B cell (primary cell): ENCODE data around the gene ECT2. TPM values are rescaled to one million over a fixed set of nuclear protein-coding genes. Genes with fewer than 3 reads are reported as not detected.

Experiments
- ATAC-seq: fragments of 200-7000 bp; cut with Tn5 transposase; one replicate; pipeline ENCODE4 v1.10.0; 2021; ENCODE audit warnings: low read depth, mild to moderate bottlenecking, moderate number of reproducible peaks, moderate library complexity
- CTCF ChIA-PET: fragments of 350-600 bp; sonication (Branson Sonifier 250); formaldehyde crosslinking; loops from one replicate; lab custom pipeline; 2021; ENCODE audit warnings: antibody characterized with exemption, inconsistent platforms; lab: Charles Lee
- POLR2A ChIA-PET: fragments of 350-600 bp; sonication (Branson Sonifier 250); formaldehyde crosslinking; loops from one replicate; lab custom pipeline; 2021; ENCODE audit warnings: antibody characterized with exemption; lab: Charles Lee
- DNase-seq: peaks from one replicate; pipeline ENCODE4 v3.0.0; 2013
- H2AFZ ChIP-seq: 2 replicates; pipeline ENCODE4 v1.6.1; 2012; ENCODE audit warnings: mild to moderate bottlenecking, low read depth, low read length; ENCODE audit not compliant: insufficient read depth, poor library complexity, severe bottlenecking
- H3K27ac ChIP-seq, 2 donors: 1 replicate in 1 of 2; 2 replicates in 1 of 2; pipeline ENCODE4 v1.5.1; 2012 to 2013; ENCODE audit warnings: low read length in 2 of 2, mild to moderate bottlenecking in 2 of 2, moderate library complexity in 1 of 2
- H3K27me3 ChIP-seq, 4 experiments: fragments of 200-600 bp in 1 of 4; sonication (generic) in 1 of 4; replicated peaks in 1 of 4; 1 replicate in 2 of 4; 2 replicates in 2 of 4; pipeline versions ENCODE4 v1.6.1 to v1.7.0; 2013 to 2016; ENCODE audit warnings: low read length in 3 of 4, mild to moderate bottlenecking in 2 of 4, mixed read lengths in 1 of 4, moderate library complexity in 1 of 4; ENCODE audit not compliant: insufficient read depth in 4 of 4, control insufficient read depth in 3 of 4; ENCODE audit errors: control extremely low read depth in 1 of 4
- H3K36me3 ChIP-seq, 2 experiments: replicated peaks in 1 of 2; 1 replicate in 1 of 2; 2 replicates in 1 of 2; pipeline versions ENCODE4 v1.6.1 to v1.7.1; 2013; ENCODE audit warnings: low read length in 1 of 2; ENCODE audit not compliant: insufficient read depth in 2 of 2, control insufficient read depth in 1 of 2; ENCODE audit errors: control extremely low read depth in 1 of 2, extremely low read depth in 1 of 2
- H3K4me1 ChIP-seq, 2 donors: fragments of 200-600 bp in 1 of 2; sonication (generic) in 1 of 2; 1 replicate in 1 of 2; 2 replicates in 1 of 2; pipeline versions ENCODE4 v1.5.1 to v1.6.1; 2013 to 2017; ENCODE audit warnings: low read length in 2 of 2; ENCODE audit not compliant: control insufficient read depth in 2 of 2, insufficient read depth in 2 of 2
- H3K4me2 ChIP-seq: replicated peaks from 2 replicates; pipeline ENCODE3; 2012; ENCODE audit warnings: mild to moderate bottlenecking, low read depth, low read length; ENCODE audit not compliant: poor library complexity, severe bottlenecking
- H3K4me3 ChIP-seq, 5 experiments: fragments of 200-600 bp in 1 of 5; sonication (generic) in 1 of 5; 1 replicate in 3 of 5; 2 replicates in 2 of 5; pipeline versions ENCODE4 v1.5.1 to v1.7.0; 2011 to 2016; ENCODE audit warnings: low read length in 4 of 5, mild to moderate bottlenecking in 4 of 5, low read depth in 2 of 5, control low read depth in 1 of 5, moderate library complexity in 1 of 5; ENCODE audit not compliant: insufficient read depth in 1 of 5; ENCODE audit errors: control extremely low read depth in 1 of 5, extremely low read depth in 1 of 5
- H3K79me2 ChIP-seq: fragments of 200-600 bp; sonication (generic); one replicate; pipeline ENCODE4 v1.6.0; 2016; ENCODE audit warnings: low read length; ENCODE audit not compliant: control insufficient read depth, insufficient read depth
- H3K9ac ChIP-seq: fragments of 200-600 bp; sonication (generic); 2 replicates; pipeline ENCODE4 v1.6.1; 2017; ENCODE audit warnings: mild to moderate bottlenecking, low read length, moderate library complexity
- H3K9me3 ChIP-seq, 3 donors: one replicate each; pipeline versions ENCODE4 v1.6.1 to v1.7.1; 2013; ENCODE audit warnings: low read length in 2 of 3; ENCODE audit not compliant: control insufficient read depth in 2 of 3, insufficient read depth in 1 of 3; ENCODE audit errors: control extremely low read depth in 1 of 3
- H4K20me1 ChIP-seq: 2 replicates; pipeline ENCODE4 v1.6.0; 2012; ENCODE audit warnings: mild to moderate bottlenecking, low read length; ENCODE audit not compliant: insufficient read depth, control insufficient read depth, poor library complexity, severe bottlenecking
- H3K27ac Mint-ChIP-seq: one replicate; pipeline ENCODE4 v1.8.0; 2021; ENCODE audit warnings: mixed read lengths
- H3K27me3 Mint-ChIP-seq: one replicate; pipeline ENCODE4 v1.8.0; 2021; ENCODE audit warnings: mixed read lengths
- H3K4me1 Mint-ChIP-seq: one replicate; pipeline ENCODE4 v1.8.0; 2021; ENCODE audit warnings: mixed read lengths
- H3K4me3 Mint-ChIP-seq: one replicate; pipeline ENCODE4 v1.8.0; 2021; ENCODE audit warnings: mixed read lengths
- H3K9me3 Mint-ChIP-seq: one replicate; pipeline ENCODE4 v1.8.0; 2022; ENCODE audit warnings: mixed read lengths; ENCODE audit not compliant: insufficient read depth
- EZH2 ChIP-seq: IDR thresholded peaks from 2 replicates; pipeline ENCODE4 v1.6.1; 2012; ENCODE audit warnings: borderline replicate concordance, low read depth, mild to moderate bottlenecking, moderate library complexity, low read length; ENCODE audit not compliant: insufficient read depth, poor library complexity, severe bottlenecking
- WGBS: methylation state at CpG from one replicate; pipeline ENCODE4 v1.1.5; 2013; ENCODE audit warnings: missing lambda C conversion rate; ENCODE audit not compliant: insufficient coverage; 5-methylcytosine and 5-hydroxymethylcytosine counted together
- intact Hi-C: fragments of 100-400 bp; cut with micrococcal nuclease; formaldehyde crosslinking; loops from one replicate; pipeline ENCODE4 v1.10.0; 2022
- polyA plus RNA-seq: library from polyadenylated mRNA; depleted of rRNA; stranded (reverse); fragments of >200 nt; gene quantifications from 2 replicates; pipeline ENCODE4 v1.2.3, GENCODE V29; 2012
- total RNA-seq, 2 donors: library from RNA; stranded (reverse); fragments of 120-200 nt in 1 of 2; gene quantifications; 1 replicate in 1 of 2; 2 replicates in 1 of 2; pipeline versions ENCODE4 v1.2.3 to v1.2.4, GENCODE V29; 2013 to 2022
- TF ChIP-seq, protein P1 (sequence below): fragments of 200-600 bp; IDR thresholded peaks from one replicate; pipeline ENCODE4 v1.8.0; 2022; ENCODE audit warnings: antibody characterized with exemption, mild to moderate bottlenecking

The ECT2 gene
- total and polyA plus RNA-seq, 2 donors (not counting 1 experiment from before 2014, with no cell fraction given) = 1.00 to 5.1 TPM

DNA sequence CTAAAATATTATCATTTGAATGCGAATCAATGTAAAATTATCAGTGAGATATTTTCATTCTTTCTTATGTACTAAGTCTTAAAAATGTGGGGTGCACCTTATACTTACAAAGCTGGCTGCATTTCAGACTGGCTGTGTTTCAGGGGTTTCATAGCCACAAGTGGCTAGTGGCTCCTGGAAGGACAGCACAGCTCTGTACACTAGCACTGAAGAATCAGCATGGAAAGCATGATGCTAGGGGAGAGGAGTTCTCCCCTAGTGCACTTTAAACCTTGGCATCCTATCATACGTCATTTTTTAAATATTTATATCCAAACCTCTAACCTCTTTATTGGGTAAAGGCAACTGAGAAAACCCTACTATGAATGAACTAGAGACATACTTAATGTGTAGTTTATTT lies 66.4 kb downstream of the ECT2 start:
- H2AFZ ChIP-seq = no peak overlapping the region
- H3K4me1 Mint-ChIP-seq = no peaks in the 10 kb centered on the region
- TF ChIP-seq, protein P1, sequence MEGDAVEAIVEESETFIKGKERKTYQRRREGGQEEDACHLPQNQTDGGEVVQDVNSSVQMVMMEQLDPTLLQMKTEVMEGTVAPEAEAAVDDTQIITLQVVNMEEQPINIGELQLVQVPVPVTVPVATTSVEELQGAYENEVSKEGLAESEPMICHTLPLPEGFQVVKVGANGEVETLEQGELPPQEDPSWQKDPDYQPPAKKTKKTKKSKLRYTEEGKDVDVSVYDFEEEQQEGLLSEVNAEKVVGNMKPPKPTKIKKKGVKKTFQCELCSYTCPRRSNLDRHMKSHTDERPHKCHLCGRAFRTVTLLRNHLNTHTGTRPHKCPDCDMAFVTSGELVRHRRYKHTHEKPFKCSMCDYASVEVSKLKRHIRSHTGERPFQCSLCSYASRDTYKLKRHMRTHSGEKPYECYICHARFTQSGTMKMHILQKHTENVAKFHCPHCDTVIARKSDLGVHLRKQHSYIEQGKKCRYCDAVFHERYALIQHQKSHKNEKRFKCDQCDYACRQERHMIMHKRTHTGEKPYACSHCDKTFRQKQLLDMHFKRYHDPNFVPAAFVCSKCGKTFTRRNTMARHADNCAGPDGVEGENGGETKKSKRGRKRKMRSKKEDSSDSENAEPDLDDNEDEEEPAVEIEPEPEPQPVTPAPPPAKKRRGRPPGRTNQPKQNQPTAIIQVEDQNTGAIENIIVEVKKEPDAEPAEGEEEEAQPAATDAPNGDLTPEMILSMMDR = no peak
- no peaks in the 10 kb centered on the region for H3K36me3 ChIP-seq
- whole genome bisulfite sequencing = no CpG with 5 or more reads among the region's 2 CpGs
- ATAC-seq (no peak), DNase-seq (no peak)
- H3K4me2 ChIP-seq = no peak overlapping the region
- no peaks in the 10 kb centered on the region for H3K9me3 Mint-ChIP-seq
- H3K27me3 ChIP-seq = no peaks in the 10 kb centered on the region
- H3K27ac Mint-ChIP-seq = no peak overlapping the region
- CTCF ChIA-PET = no interaction called here
- intact Hi-C loops = no loop called here
- H3K79me2 ChIP-seq = no peaks in the 10 kb centered on the region
- no peaks in the 10 kb centered on the region for H3K9me3 ChIP-seq
- H3K4me3 ChIP-seq = no peak overlapping the region
- H3K4me1 ChIP-seq = no peaks in the 10 kb centered on the region
- H4K20me1 ChIP-seq = no peaks in the 10 kb centered on the region
- H3K9ac ChIP-seq = no peak overlapping the region
- H3K4me3 Mint-ChIP-seq = no peak overlapping the region
- H3K27ac ChIP-seq = no peak overlapping the region
- POLR2A ChIA-PET = no interaction called here
- no peaks in the 10 kb centered on the region for H3K27me3 Mint-ChIP-seq

DNA sequence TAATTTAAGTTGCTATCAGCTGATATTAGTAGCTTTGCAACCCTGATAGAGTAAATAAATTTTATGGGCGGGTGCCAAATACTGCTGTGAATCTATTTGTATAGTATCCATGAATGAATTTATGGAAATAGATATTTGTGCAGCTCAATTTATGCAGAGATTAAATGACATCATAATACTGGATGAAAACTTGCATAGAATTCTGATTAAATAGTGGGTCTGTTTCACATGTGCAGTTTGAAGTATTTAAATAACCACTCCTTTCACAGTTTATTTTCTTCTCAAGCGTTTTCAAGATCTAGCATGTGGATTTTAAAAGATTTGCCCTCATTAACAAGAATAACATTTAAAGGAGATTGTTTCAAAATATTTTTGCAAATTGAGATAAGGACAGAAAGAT lies 70.0 kb downstream of the ECT2 start:
- Histone ChIP-seq H3K4me1 (no peaks in the 10 kb centered on the region), H3K27ac (no peak overlapping the region), H3K9me3 (no peaks in the 10 kb centered on the region), H3K27me3 (no peaks in the 10 kb centered on the region), H3K4me3 (no peak overlapping the region), H4K20me1 (no peaks in the 10 kb centered on the region), H3K36me3 (no peaks in the 10 kb centered on the region), H3K9ac (no peak overlapping the region), H2AFZ (no peak overlapping the region), H3K79me2 (no peaks in the 10 kb centered on the region), H3K4me2 (no peak overlapping the region)
- ATAC-seq (no peak), DNase-seq (no peak)
- TF ChIP-seq, protein P1 = no peak
- TF ChIP-seq EZH2 = no peak
- Mint-ChIP-seq H3K27me3 (no peaks in the 10 kb centered on the region), H3K4me1 (no peaks in the 10 kb centered on the region), H3K27ac (no peak overlapping the region), H3K9me3 (no peaks in the 10 kb centered on the region), H3K4me3 (no peak overlapping the region)
- CTCF ChIA-PET = no interaction called here
- WGBS = no CpG with 5 or more reads among the region's 2 CpGs
- intact Hi-C loops = no loop called here
- POLR2A ChIA-PET = no interaction called here
